HL-60 (cell line): ENCODE data around the gene R3HDM1.
A peak's percentile ranks its signal among the peaks of the same experiment; 100 is the strongest.

Experiments used
- DNase-seq, 2 experiments: peaks; one replicate each; pipeline ENCODE4 v3.0.0-alpha.2; 2010 to 2020; ENCODE audit warnings: low read depth in 1 of 2, low spot score in 1 of 2
- H3K27ac ChIP-seq: fragments of 250-450 bp; sonication (Bioruptor Pico); replicated peaks from 2 replicates; pipeline ENCODE4 v1.5.1; 2020; ENCODE audit warnings: mild to moderate bottlenecking, moderate library complexity
- H3K27me3 ChIP-seq: fragments of 250-450 bp; sonication (Bioruptor Pico); 2 replicates; pipeline ENCODE4 v1.5.1; 2021; ENCODE audit warnings: mild to moderate bottlenecking, moderate library complexity; ENCODE audit not compliant: insufficient read depth, poor library complexity, severe bottlenecking
- H3K4me3 ChIP-seq: replicated peaks from 2 replicates; pipeline ENCODE4 v1.5.1; 2011; ENCODE audit warnings: mild to moderate bottlenecking, control low read depth, low read length; ENCODE audit not compliant: insufficient read depth
- GABPA ChIP-seq: IDR thresholded peaks from 2 replicates; pipeline ENCODE4 v1.6.1; 2012; ENCODE audit warnings: low read depth
- POLR2AphosphoS5 ChIP-seq: IDR thresholded peaks from 2 replicates; pipeline ENCODE4 v1.6.1; 2012; ENCODE audit warnings: low read depth
- SPI1 ChIP-seq: IDR thresholded peaks from 2 replicates; pipeline ENCODE4 v1.6.1; 2012; ENCODE audit warnings: low read depth, mild to moderate bottlenecking, borderline replicate concordance
- TF ChIP-seq, protein P1 (sequence below): IDR thresholded peaks from one replicate; pipeline ENCODE4 v1.5.1; 2011; ENCODE audit warnings: low read length, control low read depth, inconsistent platforms; ENCODE audit not compliant: insufficient read depth
- TF ChIP-seq, protein P2 (sequence below): IDR thresholded peaks from 2 replicates; pipeline ENCODE4 v1.6.1; 2012; ENCODE audit warnings: low read depth; ENCODE audit not compliant: insufficient replicate concordance

The R3HDM1 gene

DNA sequence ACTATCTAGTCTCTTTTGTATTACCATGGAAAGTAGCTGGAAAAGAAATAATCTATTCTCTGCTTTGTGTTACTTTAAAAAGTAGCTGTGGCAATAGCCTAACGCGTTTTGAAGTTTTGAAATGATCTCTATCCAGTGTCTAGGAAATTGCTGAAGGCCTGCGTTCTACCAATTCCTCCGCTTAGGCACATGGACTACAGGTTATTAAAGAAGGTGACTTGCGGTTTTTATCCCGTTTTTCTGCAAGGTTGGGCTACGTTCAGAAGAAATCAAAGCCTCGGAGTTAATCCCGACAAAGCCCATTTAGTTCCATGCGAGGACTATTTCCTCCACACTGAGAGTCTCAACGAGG, 209.7 kb downstream of the R3HDM1 start:
- no peaks in the 10 kb centered on the region for H3K27me3 ChIP-seq
- H3K4me3 ChIP-seq: no peak overlapping the region
- H3K27ac ChIP-seq: no peak overlapping the region
- DNase-seq: no peak
- no peak for TF ChIP-seq POLR2AphosphoS5
- TF ChIP-seq SPI1: no peak
- TF ChIP-seq GABPA: no peak
- TF ChIP-seq, protein P1, sequence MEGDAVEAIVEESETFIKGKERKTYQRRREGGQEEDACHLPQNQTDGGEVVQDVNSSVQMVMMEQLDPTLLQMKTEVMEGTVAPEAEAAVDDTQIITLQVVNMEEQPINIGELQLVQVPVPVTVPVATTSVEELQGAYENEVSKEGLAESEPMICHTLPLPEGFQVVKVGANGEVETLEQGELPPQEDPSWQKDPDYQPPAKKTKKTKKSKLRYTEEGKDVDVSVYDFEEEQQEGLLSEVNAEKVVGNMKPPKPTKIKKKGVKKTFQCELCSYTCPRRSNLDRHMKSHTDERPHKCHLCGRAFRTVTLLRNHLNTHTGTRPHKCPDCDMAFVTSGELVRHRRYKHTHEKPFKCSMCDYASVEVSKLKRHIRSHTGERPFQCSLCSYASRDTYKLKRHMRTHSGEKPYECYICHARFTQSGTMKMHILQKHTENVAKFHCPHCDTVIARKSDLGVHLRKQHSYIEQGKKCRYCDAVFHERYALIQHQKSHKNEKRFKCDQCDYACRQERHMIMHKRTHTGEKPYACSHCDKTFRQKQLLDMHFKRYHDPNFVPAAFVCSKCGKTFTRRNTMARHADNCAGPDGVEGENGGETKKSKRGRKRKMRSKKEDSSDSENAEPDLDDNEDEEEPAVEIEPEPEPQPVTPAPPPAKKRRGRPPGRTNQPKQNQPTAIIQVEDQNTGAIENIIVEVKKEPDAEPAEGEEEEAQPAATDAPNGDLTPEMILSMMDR: no peak
- TF ChIP-seq, protein P2, sequence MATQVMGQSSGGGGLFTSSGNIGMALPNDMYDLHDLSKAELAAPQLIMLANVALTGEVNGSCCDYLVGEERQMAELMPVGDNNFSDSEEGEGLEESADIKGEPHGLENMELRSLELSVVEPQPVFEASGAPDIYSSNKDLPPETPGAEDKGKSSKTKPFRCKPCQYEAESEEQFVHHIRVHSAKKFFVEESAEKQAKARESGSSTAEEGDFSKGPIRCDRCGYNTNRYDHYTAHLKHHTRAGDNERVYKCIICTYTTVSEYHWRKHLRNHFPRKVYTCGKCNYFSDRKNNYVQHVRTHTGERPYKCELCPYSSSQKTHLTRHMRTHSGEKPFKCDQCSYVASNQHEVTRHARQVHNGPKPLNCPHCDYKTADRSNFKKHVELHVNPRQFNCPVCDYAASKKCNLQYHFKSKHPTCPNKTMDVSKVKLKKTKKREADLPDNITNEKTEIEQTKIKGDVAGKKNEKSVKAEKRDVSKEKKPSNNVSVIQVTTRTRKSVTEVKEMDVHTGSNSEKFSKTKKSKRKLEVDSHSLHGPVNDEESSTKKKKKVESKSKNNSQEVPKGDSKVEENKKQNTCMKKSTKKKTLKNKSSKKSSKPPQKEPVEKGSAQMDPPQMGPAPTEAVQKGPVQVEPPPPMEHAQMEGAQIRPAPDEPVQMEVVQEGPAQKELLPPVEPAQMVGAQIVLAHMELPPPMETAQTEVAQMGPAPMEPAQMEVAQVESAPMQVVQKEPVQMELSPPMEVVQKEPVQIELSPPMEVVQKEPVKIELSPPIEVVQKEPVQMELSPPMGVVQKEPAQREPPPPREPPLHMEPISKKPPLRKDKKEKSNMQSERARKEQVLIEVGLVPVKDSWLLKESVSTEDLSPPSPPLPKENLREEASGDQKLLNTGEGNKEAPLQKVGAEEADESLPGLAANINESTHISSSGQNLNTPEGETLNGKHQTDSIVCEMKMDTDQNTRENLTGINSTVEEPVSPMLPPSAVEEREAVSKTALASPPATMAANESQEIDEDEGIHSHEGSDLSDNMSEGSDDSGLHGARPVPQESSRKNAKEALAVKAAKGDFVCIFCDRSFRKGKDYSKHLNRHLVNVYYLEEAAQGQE: no peak

DNA sequence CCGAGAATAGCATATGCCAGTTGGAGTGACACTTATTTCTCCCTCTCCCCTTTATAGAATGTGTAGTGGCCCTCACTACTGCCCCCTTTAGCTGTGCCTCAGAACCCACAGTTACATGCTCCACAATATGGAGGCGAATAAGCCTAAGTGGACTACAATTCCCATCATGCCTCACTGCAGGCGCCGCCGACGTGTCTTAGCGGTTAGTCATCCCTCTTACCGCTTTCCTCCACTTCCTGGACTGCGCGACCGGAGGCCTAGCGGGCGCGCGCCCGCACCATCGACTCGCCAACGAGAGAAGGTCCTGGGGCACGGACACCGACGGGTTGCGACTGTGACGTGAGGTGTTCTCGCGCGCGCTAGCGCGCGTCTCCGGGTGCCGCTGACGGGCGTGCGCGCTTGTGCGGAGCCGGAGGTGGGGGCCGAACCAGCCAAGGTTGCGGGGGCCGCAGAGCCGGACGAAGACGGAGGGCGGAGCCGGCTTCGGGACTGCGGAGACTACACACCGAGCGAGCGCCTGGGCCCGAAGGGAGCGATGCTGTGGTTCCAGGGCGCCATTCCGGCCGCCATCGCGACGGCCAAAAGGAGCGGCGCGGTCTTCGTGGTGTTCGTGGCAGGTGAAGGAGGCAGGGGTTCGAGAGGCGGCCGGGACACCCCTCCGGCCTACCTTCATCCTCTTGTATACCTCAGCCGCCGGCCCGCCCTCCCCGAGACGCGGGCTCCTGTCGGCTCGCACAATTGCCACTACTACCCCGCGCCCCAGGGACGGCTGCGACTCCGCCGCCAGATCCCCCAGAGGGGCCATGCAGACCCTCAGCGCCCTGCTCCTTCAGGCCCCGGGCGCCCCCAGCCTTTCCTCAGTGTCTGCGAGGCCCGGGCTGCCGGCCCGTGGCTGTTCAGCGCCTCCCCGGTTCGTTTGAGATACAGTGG, 210.4 kb downstream of the R3HDM1 start, which contains the start of gene UBXN4:
TSS of gene UBXN4 (plus strand) at position 461 of the 930 bp plus-strand sequence. CDS start at position 536, 75 bp downstream.
- DNase-seq: peak; percentile 97 to 99
- H3K27me3 ChIP-seq: no peaks in the 10 kb centered on the region
- H3K4me3 ChIP-seq: peak within 1 kb of the TSS; percentile 85
- peak within 1 kb of the TSS; percentile 95 for H3K27ac ChIP-seq
- TF ChIP-seq, protein P1: peak; percentile 74
- TF ChIP-seq GABPA: 0 out of 2 replicates have a peak, but pooled peaks have one; percentile 29
- peak; percentile 13; the same call in 1 of the 2 replicates for TF ChIP-seq SPI1
- peak; percentile 52; the same call in 1 of the 2 replicates for TF ChIP-seq POLR2AphosphoS5
- TF ChIP-seq, protein P2: no peak

DNA sequence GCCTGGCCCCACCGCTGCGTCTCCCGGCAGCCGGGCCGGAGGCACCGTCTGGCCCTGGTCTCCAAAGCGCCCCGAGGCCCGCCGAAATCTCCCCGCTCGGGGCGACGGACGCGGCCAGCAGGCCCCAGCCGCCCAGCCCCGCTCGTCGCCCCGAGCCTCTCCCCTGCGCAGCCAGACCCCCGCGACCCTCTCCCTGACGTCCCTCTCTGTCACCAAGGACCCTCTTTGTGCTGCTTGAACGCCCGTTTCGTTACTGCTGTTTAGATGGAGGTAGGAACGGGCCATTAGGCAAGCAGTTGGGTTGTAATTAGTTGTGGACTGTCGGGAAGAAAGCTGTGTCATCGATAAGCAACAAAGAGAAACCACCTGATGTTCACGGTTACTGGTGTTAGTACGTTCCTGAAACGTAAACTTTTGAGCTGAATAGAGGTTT, 211.1 kb downstream of the R3HDM1 start:
- no peak for TF ChIP-seq SPI1
- TF ChIP-seq, protein P1: no peak
- TF ChIP-seq GABPA: no peak
- peak; percentile 58 for TF ChIP-seq POLR2AphosphoS5
- Histone ChIP-seq H3K4me3 (peak overlapping the region; percentile 85), H3K27ac (peak overlapping the region; percentile 95), H3K27me3 (no peaks in the 10 kb centered on the region)
- DNase-seq: peak; percentile 38 to 41
